OCI-LY7 (cell line): ENCODE results near the gene TSTD2. TPM values are rescaled to one million over a fixed set of nuclear protein-coding genes. Genes with fewer than 3 reads are reported as not detected.
"Not testable (repeated sequence)": the region's sequence is repeated elsewhere in the genome, so short reads cannot be mapped to it uniquely, and the experiment has no call there.

ENCODE experiments used
- BruUV-seq: library from RNA; stranded (reverse); fragments of 400-500 nt; replicated peaks from 2 replicates; lab custom pipeline; 2021; lab: Mats Ljungman, UMichigan
- CTCF ChIA-PET: fragments of 300-600 bp; sonication (Branson Sonifier 250); formaldehyde crosslinking; loops from one replicate; lab custom pipeline; 2022; ENCODE audit warnings: antibody characterized with exemption; ENCODE audit not compliant: unreplicated experiment; lab: Charles Lee
- POLR2A ChIA-PET: fragments of 300-600 bp; sonication (Branson Sonifier 250); formaldehyde crosslinking; loops from one replicate; lab custom pipeline; 2022; ENCODE audit warnings: antibody characterized with exemption; lab: Charles Lee
- DNase-seq: peaks from one replicate; pipeline ENCODE4 v3.0.0-alpha.2; 2015; ENCODE audit warnings: low spot score
- H2AFZ ChIP-seq: fragments of 200-600 bp; sonication (generic), shearing (Covaris generic); 2 replicates; pipeline ENCODE4 v1.6.1; 2014; ENCODE audit warnings: mild to moderate bottlenecking, antibody characterized with exemption, low read length, moderate library complexity
- H3K27ac ChIP-seq: fragments of 200-600 bp; sonication (generic); 2 replicates; pipeline ENCODE4 v1.5.1; 2014; ENCODE audit warnings: mixed run types, low read depth, mild to moderate bottlenecking, moderate library complexity, low read length, inconsistent platforms; ENCODE audit not compliant: poor library complexity, severe bottlenecking
- H3K36me3 ChIP-seq: fragments of 200-600 bp; sonication (generic); 2 replicates; pipeline ENCODE4 v1.6.1; 2014; ENCODE audit warnings: mild to moderate bottlenecking, antibody characterized with exemption, low read length, moderate library complexity, mixed read lengths; ENCODE audit not compliant: insufficient read depth
- H3K4me1 ChIP-seq: fragments of 200-600 bp; sonication (generic); 2 replicates; pipeline ENCODE4 v1.5.1; 2014; ENCODE audit warnings: mild to moderate bottlenecking, low read length; ENCODE audit not compliant: insufficient read depth, poor library complexity, severe bottlenecking
- H3K4me2 ChIP-seq: fragments of 200-600 bp; sonication (generic); 2 replicates; pipeline ENCODE4 v1.6.1; 2014; ENCODE audit warnings: mild to moderate bottlenecking, low read length
- H3K4me3 ChIP-seq: fragments of 200-600 bp; sonication (generic); 2 replicates; pipeline ENCODE4 v1.5.1; 2014; ENCODE audit warnings: mild to moderate bottlenecking, low read depth, low read length; ENCODE audit not compliant: poor library complexity, severe bottlenecking
- H3K79me2 ChIP-seq: fragments of 200-600 bp; sonication (generic); 2 replicates; pipeline ENCODE4 v1.6.1; 2016; ENCODE audit warnings: low read depth, mild to moderate bottlenecking, low read length, moderate library complexity, mixed read lengths; ENCODE audit not compliant: insufficient read depth
- H3K9me2 ChIP-seq: fragments of 200-600 bp; sonication (generic); 2 replicates; pipeline ENCODE4 v1.6.1; 2016; ENCODE audit warnings: mild to moderate bottlenecking, low read length, mixed read lengths; ENCODE audit not compliant: insufficient read depth
- H3K9me3 ChIP-seq: fragments of 200-600 bp; sonication (generic); 2 replicates; pipeline ENCODE4 v1.6.1; 2014; ENCODE audit warnings: mild to moderate bottlenecking, mixed run types, low read length, mixed read lengths
- H4K20me1 ChIP-seq: fragments of 200-600 bp; sonication (generic); 2 replicates; pipeline ENCODE4 v1.6.1; 2014; ENCODE audit warnings: mild to moderate bottlenecking, antibody characterized with exemption, low read length, moderate library complexity, mixed read lengths; ENCODE audit not compliant: insufficient read depth
- EZH2phosphoT487 ChIP-seq: fragments of 200-600 bp; sonication (generic); IDR thresholded peaks from 2 replicates; pipeline ENCODE4 v1.6.1; 2018; ENCODE audit warnings: low read depth, borderline replicate concordance, mild to moderate bottlenecking, mixed run types, antibody characterized with exemption, low read length, moderate library complexity, mixed read lengths
- intact Hi-C: fragments of 100-400 bp; cut with micrococcal nuclease; formaldehyde crosslinking; loops from one replicate; pipeline ENCODE4 v1.10.0; 2022; ENCODE audit not compliant: unreplicated experiment
- total RNA-seq, 2 experiments: library from RNA; depleted of rRNA in 1 of 2; stranded (reverse); fragments of >200 nt in 1 of 2; shearing (Covaris generic) in 1 of 2; gene quantifications; 2 replicates each; pipeline ENCODE4 v1.2.3, GENCODE V29; 2014 to 2022
- TF ChIP-seq, protein P1 (sequence below): fragments of 200-600 bp; sonication (generic); conservative IDR thresholded peaks from 2 replicates; pipeline ENCODE4 v1.5.1; 2014; ENCODE audit warnings: mild to moderate bottlenecking, antibody characterized with exemption, low read length, moderate library complexity, mixed read lengths

The TSTD2 gene
- total RNA-seq, 2 experiments from 2014 or later = 17.1 to 22.0 TPM

DNA sequence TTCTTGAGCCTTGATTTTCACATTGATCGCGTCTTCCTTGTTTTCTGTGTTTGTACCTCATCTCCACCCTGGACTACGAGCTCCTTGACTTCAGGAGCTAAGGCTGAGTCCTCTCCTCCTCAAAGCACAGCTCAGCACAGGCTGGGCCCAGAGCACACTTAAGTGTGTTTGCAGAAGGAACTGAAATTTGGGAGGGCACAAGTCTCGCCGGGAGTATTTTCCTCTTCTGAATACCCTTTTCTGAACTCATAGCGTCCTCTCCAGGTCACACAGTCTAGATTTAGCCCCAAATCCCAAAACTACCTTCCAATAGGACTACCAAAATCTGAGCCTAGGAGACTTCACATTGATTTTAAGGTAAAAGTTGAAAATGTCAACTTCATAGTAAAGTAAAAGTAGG is 41.6 kb downstream of the TSTD2 start:
- Histone ChIP-seq H3K4me3 (no peak overlapping the region), H4K20me1 (no peaks in the 10 kb centered on the region), H3K4me1 (peaks cover 4% of the 10 kb centered on the region), H3K36me3 (no peaks in the 10 kb centered on the region), H3K4me2 (no peak overlapping the region), H3K9me2 (no peaks in the 10 kb centered on the region), H3K9me3 (no peaks in the 10 kb centered on the region), H3K79me2 (no peaks in the 10 kb centered on the region), H3K27ac (no peak overlapping the region), H2AFZ (no peak overlapping the region)
- ChIA-PET POLR2A (no interaction called here), CTCF (no interaction called here)
- BruUV-seq = no TSS peak
- TF ChIP-seq EZH2phosphoT487 = no peak
- TF ChIP-seq, protein P1, sequence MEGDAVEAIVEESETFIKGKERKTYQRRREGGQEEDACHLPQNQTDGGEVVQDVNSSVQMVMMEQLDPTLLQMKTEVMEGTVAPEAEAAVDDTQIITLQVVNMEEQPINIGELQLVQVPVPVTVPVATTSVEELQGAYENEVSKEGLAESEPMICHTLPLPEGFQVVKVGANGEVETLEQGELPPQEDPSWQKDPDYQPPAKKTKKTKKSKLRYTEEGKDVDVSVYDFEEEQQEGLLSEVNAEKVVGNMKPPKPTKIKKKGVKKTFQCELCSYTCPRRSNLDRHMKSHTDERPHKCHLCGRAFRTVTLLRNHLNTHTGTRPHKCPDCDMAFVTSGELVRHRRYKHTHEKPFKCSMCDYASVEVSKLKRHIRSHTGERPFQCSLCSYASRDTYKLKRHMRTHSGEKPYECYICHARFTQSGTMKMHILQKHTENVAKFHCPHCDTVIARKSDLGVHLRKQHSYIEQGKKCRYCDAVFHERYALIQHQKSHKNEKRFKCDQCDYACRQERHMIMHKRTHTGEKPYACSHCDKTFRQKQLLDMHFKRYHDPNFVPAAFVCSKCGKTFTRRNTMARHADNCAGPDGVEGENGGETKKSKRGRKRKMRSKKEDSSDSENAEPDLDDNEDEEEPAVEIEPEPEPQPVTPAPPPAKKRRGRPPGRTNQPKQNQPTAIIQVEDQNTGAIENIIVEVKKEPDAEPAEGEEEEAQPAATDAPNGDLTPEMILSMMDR = no peak
- intact Hi-C loops = no loop called here
- no peak for DNase-seq

- CTCF ChIA-PET, H3K9me2 ChIP-seq: not testable (repeated sequence)
These were observed 46.3 kb downstream of the TSTD2 start for GRCh38 chr9:97586909-97587308.

GRCh38 chr9:97584778-97585177 is 48.4 kb downstream of the TSTD2 start:
- H4K20me1 ChIP-seq, H3K27ac ChIP-seq, DNase-seq, H2AFZ ChIP-seq, H3K4me3 ChIP-seq, H3K79me2 ChIP-seq, CTCF ChIA-PET, POLR2A ChIA-PET, H3K9me2 ChIP-seq, H3K4me2 ChIP-seq, BruUV-seq, intact Hi-C loops, H3K36me3 ChIP-seq, H3K9me3 ChIP-seq, H3K4me1 ChIP-seq: not testable (repeated sequence)

More at GRCh38 chr9:97586909-97587308, 46.3 kb downstream of the TSTD2 start:
- H3K27ac ChIP-seq, H3K9me3 ChIP-seq, H3K79me2 ChIP-seq, H2AFZ ChIP-seq, H3K4me1 ChIP-seq, H3K4me3 ChIP-seq, intact Hi-C loops, DNase-seq, BruUV-seq, H4K20me1 ChIP-seq, H3K4me2 ChIP-seq, H3K36me3 ChIP-seq: not testable (repeated sequence)
- POLR2A ChIA-PET = interaction anchor here (1.1 kb wide), 1 partner anchor 46 kb away, joined by 3 read pairs; no protein-coding TSS in a partner anchor

GRCh38 chr9:97581590-97581989 is 51.6 kb downstream of the TSTD2 start:
- H3K79me2 ChIP-seq, H3K4me3 ChIP-seq, H3K9me3 ChIP-seq, H3K4me2 ChIP-seq, H3K4me1 ChIP-seq, H4K20me1 ChIP-seq, CTCF ChIA-PET, intact Hi-C loops, DNase-seq, H3K27ac ChIP-seq, H2AFZ ChIP-seq, POLR2A ChIA-PET, H3K9me2 ChIP-seq, H3K36me3 ChIP-seq, BruUV-seq: not testable (repeated sequence)
